ENCODE results near the gene TMEM121.

GRCh38 chr14:105530285-105531087 lies 4.1 kb downstream of the TMEM121 start:
- no peak for TF ChIP-seq CTCF (IDR thresholded peaks at IDR 0.05)
- no peak for TF ChIP-seq EZH2 (IDR thresholded peaks at IDR 0.05; ENCODE audit: borderline replicate concordance, insufficient read depth, low read depth, low read length, poor library complexity, severe bottlenecking)
